ENCODE measurements around the gene ICA1L.

DNA sequence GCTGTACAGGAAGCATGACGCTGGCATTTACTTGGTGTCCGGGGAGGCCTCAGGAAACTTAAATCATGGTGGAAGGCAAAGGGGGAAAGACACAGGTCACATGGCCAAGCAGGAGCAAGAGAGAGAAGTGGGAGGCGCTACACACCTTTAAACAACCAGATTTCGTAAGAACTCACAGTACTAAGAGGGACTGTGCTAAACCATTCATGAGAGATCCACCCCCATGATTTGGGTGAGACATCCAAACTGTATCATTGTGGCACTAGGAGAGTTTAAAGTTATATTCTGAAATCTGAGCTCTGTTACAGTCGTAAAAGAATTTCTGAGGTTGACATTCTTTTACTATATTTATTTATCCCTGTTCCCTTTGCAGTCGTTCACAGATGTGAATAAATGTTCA, 116.6 kb downstream of the ICA1L start:
- TF ChIP-seq, protein P1, sequence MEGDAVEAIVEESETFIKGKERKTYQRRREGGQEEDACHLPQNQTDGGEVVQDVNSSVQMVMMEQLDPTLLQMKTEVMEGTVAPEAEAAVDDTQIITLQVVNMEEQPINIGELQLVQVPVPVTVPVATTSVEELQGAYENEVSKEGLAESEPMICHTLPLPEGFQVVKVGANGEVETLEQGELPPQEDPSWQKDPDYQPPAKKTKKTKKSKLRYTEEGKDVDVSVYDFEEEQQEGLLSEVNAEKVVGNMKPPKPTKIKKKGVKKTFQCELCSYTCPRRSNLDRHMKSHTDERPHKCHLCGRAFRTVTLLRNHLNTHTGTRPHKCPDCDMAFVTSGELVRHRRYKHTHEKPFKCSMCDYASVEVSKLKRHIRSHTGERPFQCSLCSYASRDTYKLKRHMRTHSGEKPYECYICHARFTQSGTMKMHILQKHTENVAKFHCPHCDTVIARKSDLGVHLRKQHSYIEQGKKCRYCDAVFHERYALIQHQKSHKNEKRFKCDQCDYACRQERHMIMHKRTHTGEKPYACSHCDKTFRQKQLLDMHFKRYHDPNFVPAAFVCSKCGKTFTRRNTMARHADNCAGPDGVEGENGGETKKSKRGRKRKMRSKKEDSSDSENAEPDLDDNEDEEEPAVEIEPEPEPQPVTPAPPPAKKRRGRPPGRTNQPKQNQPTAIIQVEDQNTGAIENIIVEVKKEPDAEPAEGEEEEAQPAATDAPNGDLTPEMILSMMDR (conservative IDR thresholded peaks at IDR 0.05): no peak
- no peak for TF ChIP-seq EZH2 (IDR thresholded peaks at IDR 0.05; ENCODE audit: low read depth)

Measured in PC-9 (cell line).